HepG2 (cell line): ENCODE results near the gene MAPK10. TPM values are rescaled to one million over a fixed set of nuclear protein-coding genes. Genes with fewer than 3 reads are reported as not detected.

ENCODE experiments used
- ATAC-seq: fragments of 200-7000 bp; cut with Tn5 transposase; 3 replicates; pipeline ENCODE4 v1.9.1; 2020; ENCODE audit warnings: mild to moderate bottlenecking, moderate library complexity
- BruUV-seq: library from RNA; stranded (reverse); fragments of 400-500 nt; replicated peaks from 2 replicates; lab custom pipeline; 2021; lab: Mats Ljungman, UMichigan
- CTCF ChIA-PET: fragments of 300-600 bp; formaldehyde crosslinking; extraction: SDS; loops from one replicate; lab custom pipeline; 2021; ENCODE audit warnings: low total read pairs, inconsistent platforms, low intra/inter-chr PET ratio; lab: Yijun Ruan, JAX
- POLR2A ChIA-PET: fragments of 350-600 bp; sonication (Branson Sonifier 250); formaldehyde crosslinking; loops from one replicate; lab custom pipeline; 2020; ENCODE audit warnings: antibody characterized with exemption, inconsistent platforms; lab: Yijun Ruan, JAX
- DNase-seq: peaks from one replicate; pipeline ENCODE4 v3.0.0-alpha.2; 2015; ENCODE audit warnings: low spot score
- FAIRE-seq: peaks from 3 replicates; lab custom pipeline; 2011; peaks lifted over from hg19 to GRCh38; lab: Jason Lieb, UNC
- H2AFZ ChIP-seq: one replicate; pipeline ENCODE4 v1.6.1; 2011; ENCODE audit warnings: low read length, inconsistent platforms
- H3K27ac ChIP-seq: fragments of 300-600 bp; 3 replicates; pipeline ENCODE4 v1.8.0; 2011; ENCODE audit warnings: mixed run types, mild to moderate bottlenecking, mixed read lengths, low read length, inconsistent platforms; ENCODE audit not compliant: insufficient read depth; ENCODE audit errors: extremely low read length
- H3K27me3 ChIP-seq, 2 experiments: fragments of 200-600 bp in 1 of 2; 2 replicates in 1 of 2; 3 replicates in 1 of 2; pipeline versions ENCODE4 v1.6.0 to v1.8.0; 2011; ENCODE audit warnings: low read length in 2 of 2, mild to moderate bottlenecking in 2 of 2, moderate library complexity in 2 of 2, inconsistent platforms in 1 of 2; ENCODE audit not compliant: insufficient read depth in 2 of 2, control insufficient read depth in 1 of 2
- H3K36me3 ChIP-seq, 2 experiments: fragments of 200-600 bp in 1 of 2; replicated peaks in 1 of 2; 2 replicates in 1 of 2; 3 replicates in 1 of 2; pipeline versions ENCODE4 v1.5.1 to v1.8.0; 2011; ENCODE audit warnings: low read length in 2 of 2, inconsistent platforms in 1 of 2; ENCODE audit not compliant: insufficient read depth in 2 of 2, control insufficient read depth in 1 of 2
- H3K4me1 ChIP-seq: 2 replicates; pipeline ENCODE4 v1.5.1; 2012; ENCODE audit warnings: low read length, inconsistent platforms; ENCODE audit not compliant: insufficient read depth
- H3K4me2 ChIP-seq: 2 replicates; pipeline ENCODE4 v1.6.0; 2011; ENCODE audit warnings: low read depth, low read length, inconsistent platforms
- H3K4me3 ChIP-seq, 3 experiments: fragments of 200-600 bp in 1 of 3; sonication (generic), shearing (Covaris generic) in 1 of 3; replicated peaks in 1 of 3; 2 replicates each; pipeline ENCODE4 v1.5.1; 2011 to 2016; ENCODE audit warnings: low read length in 3 of 3, inconsistent platforms in 2 of 3, low read depth in 2 of 3, mild to moderate bottlenecking in 2 of 3, control low read depth in 1 of 3, mixed read lengths in 1 of 3; ENCODE audit not compliant: insufficient read depth in 1 of 3
- H3K79me2 ChIP-seq: one replicate; pipeline ENCODE4 v1.6.1; 2011; ENCODE audit warnings: low read length, inconsistent platforms; ENCODE audit not compliant: insufficient read depth
- H3K9ac ChIP-seq: 2 replicates; pipeline ENCODE4 v1.6.0; 2011; ENCODE audit warnings: mild to moderate bottlenecking, low read depth, low read length, inconsistent platforms; ENCODE audit not compliant: insufficient read depth
- H3K9me3 ChIP-seq: 2 replicates; pipeline ENCODE4 v1.5.1; 2012; ENCODE audit warnings: mild to moderate bottlenecking, low read length
- H4K20me1 ChIP-seq: 2 replicates; pipeline ENCODE4 v1.6.0; 2011; ENCODE audit warnings: inconsistent platforms, mild to moderate bottlenecking, low read length, moderate library complexity; ENCODE audit not compliant: insufficient read depth
- ARID5B ChIP-seq: IDR thresholded peaks from 2 replicates; pipeline ENCODE4 v1.4.0; 2020; ENCODE audit warnings: mild to moderate bottlenecking, missing genetic modification reagents
- CREB1 ChIP-seq, 2 experiments: fragments of 450-650 bp in 1 of 2; IDR thresholded peaks; 2 replicates each; pipeline ENCODE4 v1.6.1; 2016 to 2017; ENCODE audit warnings: control low read depth in 1 of 2, mild to moderate bottlenecking in 1 of 2, missing compliant biosample characterization in 1 of 2, missing genetic modification characterization in 1 of 2
- RBAK ChIP-seq: sonication (generic); formaldehyde crosslinking; IDR thresholded peaks from 2 replicates; pipeline ENCODE4 v1.5.1; 2020; ENCODE audit warnings: mild to moderate bottlenecking, missing genetic modification reagents
- SRF ChIP-seq: IDR thresholded peaks from 2 replicates; pipeline ENCODE4 v1.6.1; 2011; ENCODE audit warnings: mild to moderate bottlenecking, low read depth, low read length, moderate library complexity
- TEAD3 ChIP-seq: optimal IDR thresholded peaks from 2 replicates; pipeline ENCODE3; 2016; ENCODE audit warnings: borderline replicate concordance
- ZNF782 ChIP-seq: sonication (generic); formaldehyde crosslinking; IDR thresholded peaks from 2 replicates; pipeline ENCODE4 v1.4.0; 2020; ENCODE audit warnings: missing genetic modification reagents, mild to moderate bottlenecking, borderline replicate concordance
- in situ Hi-C: cut with HindIII; loops from 2 replicates; pipeline ENCODE4 v1.10.0; 2017; ENCODE audit warnings: low pct_unique_long_range_greater_than_20kb; ENCODE audit not compliant: extremely low pct_ligation_motif_present
- intact Hi-C: fragments of 100-400 bp; cut with micrococcal nuclease; formaldehyde crosslinking; loops from one replicate; pipeline ENCODE4 v1.10.0; 2022; ENCODE audit not compliant: unreplicated experiment
- polyA plus RNA-seq, 8 experiments: library from polyadenylated mRNA; depleted of rRNA in 3 of 8; stranded (reverse) in 7 of 8; unstranded in 1 of 8; fragments of >200 nt; fragmentation: Illumina TruSeq in 4 of 8; extraction: Trizol in 4 of 8; gene quantifications; 2 replicates each; pipeline versions ENCODE4 v1.2.1 to v1.2.3, GENCODE V29; 2011 to 2016; ENCODE audit warnings: low read depth in 4 of 8, missing spikeins in 1 of 8, mixed read lengths in 1 of 8; ENCODE audit not compliant: insufficient read depth in 1 of 8
- total RNA-seq, 5 experiments: library from RNA; depleted of rRNA; stranded (reverse); fragments of >200 nt; fragmentation: Illumina TruSeq; extraction: Trizol; gene quantifications; 2 replicates each; pipeline ENCODE4 v1.2.3, GENCODE V29; 2016; ENCODE audit warnings: low read depth in 1 of 5
- TF ChIP-seq, protein P1 (sequence below): sonication (generic); formaldehyde crosslinking; IDR thresholded peaks from 2 replicates; pipeline ENCODE4 v1.5.0; 2020; ENCODE audit warnings: missing genetic modification reagents

Gene MAPK10
- total and polyA plus RNA-seq, 2 of the 13 experiments (the other 11 are each of a cell fraction or from before 2014, with no cell fraction given) = not detected

DNA sequence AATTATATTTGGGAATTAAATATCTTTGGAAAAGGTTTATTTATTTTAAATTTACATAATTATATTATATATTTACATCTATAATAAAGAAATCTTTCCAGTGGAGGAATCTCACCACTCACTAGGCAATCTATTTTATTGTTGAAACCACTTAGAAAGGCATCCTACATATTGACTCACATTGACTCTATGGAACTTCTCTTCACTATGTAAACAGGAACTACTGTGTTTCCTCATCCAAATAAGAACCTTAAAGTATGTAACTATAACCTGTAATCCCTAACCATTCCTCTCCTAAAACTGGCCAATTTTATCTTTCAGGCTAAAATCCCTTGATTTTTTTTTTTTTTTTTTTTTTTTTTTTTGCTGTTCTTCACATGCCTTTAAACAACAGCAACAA lies 268.7 kb downstream of the MAPK10 start:
- no peak for FAIRE-seq
- Histone ChIP-seq H2AFZ (no peak overlapping the region), H3K36me3 (no peaks in the 10 kb centered on the region), H3K9ac (no peak overlapping the region), H3K79me2 (no peaks in the 10 kb centered on the region), H3K9me3 (no peaks in the 10 kb centered on the region), H3K27ac (no peak overlapping the region), H3K4me3 (no peak overlapping the region), H3K4me1 (no peaks in the 10 kb centered on the region), H3K27me3 (no peaks in the 10 kb centered on the region), H4K20me1 (no peaks in the 10 kb centered on the region), H3K4me2 (no peak overlapping the region)
- in situ Hi-C loops = no loop called here
- no TSS peak for BruUV-seq
- ATAC-seq = no peak
- intact Hi-C loops = no loop called here
- ChIA-PET POLR2A (no interaction called here), CTCF (no interaction called here)
- DNase-seq = no peak
- TF ChIP-seq CREB1 (IDR thresholded peaks at IDR 0.05) (no peak), CREB1 (CRISPR knock-in tag; IDR thresholded peaks at IDR 0.05) (no peak), RBAK (CRISPR knock-in tag) (no peak), SRF (no peak), ARID5B (no peak), TEAD3 (no peak), ZNF782 (CRISPR knock-in tag) (no peak)
- TF ChIP-seq, protein P1, sequence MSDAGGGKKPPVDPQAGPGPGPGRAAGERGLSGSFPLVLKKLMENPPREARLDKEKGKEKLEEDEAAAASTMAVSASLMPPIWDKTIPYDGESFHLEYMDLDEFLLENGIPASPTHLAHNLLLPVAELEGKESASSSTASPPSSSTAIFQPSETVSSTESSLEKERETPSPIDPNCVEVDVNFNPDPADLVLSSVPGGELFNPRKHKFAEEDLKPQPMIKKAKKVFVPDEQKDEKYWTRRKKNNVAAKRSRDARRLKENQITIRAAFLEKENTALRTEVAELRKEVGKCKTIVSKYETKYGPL (CRISPR knock-in tag) = no peak
